Measurements from ENCODE around the gene MBTPS1. TPM values are rescaled to one million over a fixed set of nuclear protein-coding genes. Genes with fewer than 3 reads are reported as not detected.

Gene MBTPS1
- total RNA-seq, 2 experiments from 2014 or later, result 46.4 to 50.4 TPM

GRCh38 chr16:84109598-84110335, 7.0 kb downstream of the MBTPS1 start:
- no peak overlapping the region for H3K4me3 Mint-ChIP-seq
- POLR2A ChIA-PET, result no interaction called here
- DNase-seq, result no peak
- H3K4me1 Mint-ChIP-seq, result peaks cover 17% of the 10 kb centered on the region
- H3K27me3 Mint-ChIP-seq, result no peaks in the 10 kb centered on the region
- no peak overlapping the region for H3K27ac Mint-ChIP-seq
- CTCF ChIA-PET, result interaction anchor here (2.2 kb wide), 1 partner anchor 25 kb away, joined by 5 read pairs; no protein-coding TSS in a partner anchor
- no peaks in the 10 kb centered on the region for H3K9me3 Mint-ChIP-seq
- peaks cover 7% of the 10 kb centered on the region for H3K36me3 Mint-ChIP-seq (ENCODE audit: low read depth)

GRCh38 chr16:84107921-84108320, 8.8 kb downstream of the MBTPS1 start:
- ChIA-PET POLR2A (interaction anchor here (0.5 to 4.1 kb wide), 2 partner anchors 9 to 14 kb away, joined by 5 to 24 read pairs; partner anchors contain the start of gene MBTPS1), CTCF (no interaction called here)
- Mint-ChIP-seq H3K27me3 (no peaks in the 10 kb centered on the region), H3K27ac (no peak overlapping the region), H3K36me3 (ENCODE audit: low read depth) (peaks cover 7% of the 10 kb centered on the region), H3K4me3 (no peak overlapping the region), H3K9me3 (no peaks in the 10 kb centered on the region), H3K4me1 (peaks cover 13% of the 10 kb centered on the region)
- DNase-seq, result no peak

GRCh38 chr16:84105948-84106740, 10.6 kb downstream of the MBTPS1 start:
- no peaks in the 10 kb centered on the region for H3K27me3 Mint-ChIP-seq
- H3K36me3 Mint-ChIP-seq (ENCODE audit: low read depth), result peaks cover 10% of the 10 kb centered on the region
- no peak overlapping the region for H3K27ac Mint-ChIP-seq
- H3K4me1 Mint-ChIP-seq, result peaks cover 15% of the 10 kb centered on the region
- no peak overlapping the region for H3K4me3 Mint-ChIP-seq
- no peaks in the 10 kb centered on the region for H3K9me3 Mint-ChIP-seq
- POLR2A ChIA-PET, result interaction anchor here (1.2 to 4.1 kb wide), 2 partner anchors 10 to 17 kb away, joined by 4 to 24 read pairs; partner anchors contain the start of gene MBTPS1
- DNase-seq, result no peak
- CTCF ChIA-PET, result interaction anchor here (2.5 kb wide), 1 partner anchor 21 kb away, joined by 9 read pairs; no protein-coding TSS in a partner anchor

GRCh38 chr16:84105301-84105815, 11.4 kb downstream of the MBTPS1 start:
- ChIA-PET POLR2A (interaction anchor here (1.2 to 4.1 kb wide), 2 partner anchors 11 to 16 kb away, joined by 4 to 24 read pairs; partner anchors contain the start of gene MBTPS1), CTCF (interaction anchor here (0.8 to 2.5 kb wide), 3 partner anchors 12 to 82 kb away, joined by 3 to 9 read pairs (median 5); partner anchors contain the start of genes MBTPS1 and TAF1C)
- H3K9me3 Mint-ChIP-seq, result no peaks in the 10 kb centered on the region
- DNase-seq, result no peak
- H3K4me3 Mint-ChIP-seq, result no peak overlapping the region
- peaks cover 8% of the 10 kb centered on the region for H3K36me3 Mint-ChIP-seq (ENCODE audit: low read depth)
- H3K27ac Mint-ChIP-seq, result no peak overlapping the region
- H3K4me1 Mint-ChIP-seq, result peaks cover 8% of the 10 kb centered on the region
- no peaks in the 10 kb centered on the region for H3K27me3 Mint-ChIP-seq

GRCh38 chr16:84104231-84104630, 12.5 kb downstream of the MBTPS1 start:
- Mint-ChIP-seq H3K9me3 (no peaks in the 10 kb centered on the region), H3K4me1 (peaks cover 15% of the 10 kb centered on the region), H3K27ac (no peak overlapping the region), H3K36me3 (ENCODE audit: low read depth) (peaks cover 16% of the 10 kb centered on the region), H3K27me3 (no peaks in the 10 kb centered on the region), H3K4me3 (no peak overlapping the region)
- no peak for DNase-seq
- POLR2A ChIA-PET, result interaction anchor here (0.7 to 4.1 kb wide), 2 partner anchors 12 kb away, joined by 3 to 24 read pairs; partner anchors contain the start of gene MBTPS1
- CTCF ChIA-PET, result interaction anchor here (1.1 to 2.5 kb wide), 4 partner anchors 13 to 83 kb away, joined by 3 to 9 read pairs (median 4); partner anchors contain the start of gene MBTPS1

GRCh38 chr16:84103678-84104077, 13.1 kb downstream of the MBTPS1 start:
- no peak overlapping the region for H3K4me3 Mint-ChIP-seq
- CTCF ChIA-PET, result interaction anchor here (1.1 to 2.5 kb wide), 4 partner anchors 13 to 84 kb away, joined by 3 to 9 read pairs (median 4); partner anchors contain the start of gene MBTPS1
- no peak for DNase-seq
- peaks cover 18% of the 10 kb centered on the region for H3K36me3 Mint-ChIP-seq (ENCODE audit: low read depth)
- POLR2A ChIA-PET, result interaction anchor here (0.7 to 1.3 kb wide), 2 partner anchors 10 to 13 kb away, joined by 3 read pairs; partner anchors contain the start of gene MBTPS1
- no peaks in the 10 kb centered on the region for H3K9me3 Mint-ChIP-seq
- no peak overlapping the region for H3K27ac Mint-ChIP-seq
- H3K27me3 Mint-ChIP-seq, result no peaks in the 10 kb centered on the region
- peaks cover 13% of the 10 kb centered on the region for H3K4me1 Mint-ChIP-seq

- CTCF ChIA-PET, result interaction anchor here (0.7 to 2.5 kb wide), 4 partner anchors 10 to 88 kb away, joined by 3 to 6 read pairs (median 4); partner anchors contain the start of genes MBTPS1 and TAF1C
- Mint-ChIP-seq H3K27me3 (no peaks in the 10 kb centered on the region), H3K27ac (no peak overlapping the region), H3K9me3 (no peaks in the 10 kb centered on the region), H3K36me3 (ENCODE audit: low read depth) (peaks cover 43% of the 10 kb centered on the region), H3K4me3 (no peak overlapping the region), H3K4me1 (peaks cover 12% of the 10 kb centered on the region)
- POLR2A ChIA-PET, result interaction anchor here (0.6 to 0.8 kb wide), 3 partner anchors 13 to 46 kb away, joined by 3 read pairs; partner anchors contain the start of genes DNAAF1, HSDL1 and MBTPS1
- no peak for DNase-seq
Measured at GRCh38 chr16:84098939-84099338, 17.8 kb downstream of the MBTPS1 start.

- POLR2A ChIA-PET, result interaction anchor here (0.8 kb wide), 1 partner anchor 21 kb away, joined by 3 read pairs; the partner anchor contains the start of gene MBTPS1
Measured at GRCh38 chr16:84096447-84097005, 20.2 kb downstream of the MBTPS1 start.

GRCh38 chr16:84095466-84095865, 21.3 kb downstream of the MBTPS1 start:
- Mint-ChIP-seq H3K4me1 (peaks cover 10% of the 10 kb centered on the region), H3K27me3 (no peaks in the 10 kb centered on the region), H3K27ac (no peak overlapping the region), H3K9me3 (no peaks in the 10 kb centered on the region), H3K36me3 (ENCODE audit: low read depth) (peaks cover 66% of the 10 kb centered on the region), H3K4me3 (no peak overlapping the region)
- no peak for DNase-seq
- ChIA-PET CTCF (no interaction called here), POLR2A (interaction anchor here (1.9 kb wide), 1 partner anchor 22 kb away, joined by 4 read pairs; the partner anchor contains the start of gene MBTPS1)

More at GRCh38 chr16:84096447-84097005, 20.2 kb downstream of the MBTPS1 start:
- H3K9me3 Mint-ChIP-seq, result no peaks in the 10 kb centered on the region
- CTCF ChIA-PET, result interaction anchor here (0.9 to 1.3 kb wide), 3 partner anchors 9 to 12 kb away, joined by 3 to 5 read pairs (median 4); no protein-coding TSS in a partner anchor
- peaks cover 57% of the 10 kb centered on the region for H3K36me3 Mint-ChIP-seq (ENCODE audit: low read depth)
- no peak for DNase-seq
- H3K27ac Mint-ChIP-seq, result no peak overlapping the region
- H3K4me1 Mint-ChIP-seq, result peaks cover 10% of the 10 kb centered on the region
- H3K27me3 Mint-ChIP-seq, result no peaks in the 10 kb centered on the region
- H3K4me3 Mint-ChIP-seq, result no peak overlapping the region

- POLR2A ChIA-PET, result no interaction called here
- no peaks in the 10 kb centered on the region for H3K9me3 Mint-ChIP-seq
- no peaks in the 10 kb centered on the region for H3K27me3 Mint-ChIP-seq
- peaks cover 63% of the 10 kb centered on the region for H3K36me3 Mint-ChIP-seq (ENCODE audit: low read depth)
- peaks cover 7% of the 10 kb centered on the region for H3K4me1 Mint-ChIP-seq
- no peak for DNase-seq
- H3K27ac Mint-ChIP-seq, result no peak overlapping the region
- CTCF ChIA-PET, result no interaction called here
- H3K4me3 Mint-ChIP-seq, result no peak overlapping the region
Measured at GRCh38 chr16:84093879-84094270, 22.9 kb downstream of the MBTPS1 start.

GRCh38 chr16:84093120-84093878, 23.4 kb downstream of the MBTPS1 start:
- no peak overlapping the region for H3K4me3 Mint-ChIP-seq
- DNase-seq, result no peak
- H3K9me3 Mint-ChIP-seq, result no peaks in the 10 kb centered on the region
- H3K4me1 Mint-ChIP-seq, result peaks cover 13% of the 10 kb centered on the region
- ChIA-PET CTCF (no interaction called here), POLR2A (no interaction called here)
- H3K27me3 Mint-ChIP-seq, result no peaks in the 10 kb centered on the region
- H3K36me3 Mint-ChIP-seq (ENCODE audit: low read depth), result peaks cover 65% of the 10 kb centered on the region
- H3K27ac Mint-ChIP-seq, result no peak overlapping the region
